ENCODE data around the gene SMLR1. TPM values are rescaled to one million over a fixed set of nuclear protein-coding genes. Genes with fewer than 3 reads are reported as not detected.

Gene SMLR1
- total and polyA plus RNA-seq, 2 donors from 2014 or later: 0.16 to 5.1 TPM

DNA sequence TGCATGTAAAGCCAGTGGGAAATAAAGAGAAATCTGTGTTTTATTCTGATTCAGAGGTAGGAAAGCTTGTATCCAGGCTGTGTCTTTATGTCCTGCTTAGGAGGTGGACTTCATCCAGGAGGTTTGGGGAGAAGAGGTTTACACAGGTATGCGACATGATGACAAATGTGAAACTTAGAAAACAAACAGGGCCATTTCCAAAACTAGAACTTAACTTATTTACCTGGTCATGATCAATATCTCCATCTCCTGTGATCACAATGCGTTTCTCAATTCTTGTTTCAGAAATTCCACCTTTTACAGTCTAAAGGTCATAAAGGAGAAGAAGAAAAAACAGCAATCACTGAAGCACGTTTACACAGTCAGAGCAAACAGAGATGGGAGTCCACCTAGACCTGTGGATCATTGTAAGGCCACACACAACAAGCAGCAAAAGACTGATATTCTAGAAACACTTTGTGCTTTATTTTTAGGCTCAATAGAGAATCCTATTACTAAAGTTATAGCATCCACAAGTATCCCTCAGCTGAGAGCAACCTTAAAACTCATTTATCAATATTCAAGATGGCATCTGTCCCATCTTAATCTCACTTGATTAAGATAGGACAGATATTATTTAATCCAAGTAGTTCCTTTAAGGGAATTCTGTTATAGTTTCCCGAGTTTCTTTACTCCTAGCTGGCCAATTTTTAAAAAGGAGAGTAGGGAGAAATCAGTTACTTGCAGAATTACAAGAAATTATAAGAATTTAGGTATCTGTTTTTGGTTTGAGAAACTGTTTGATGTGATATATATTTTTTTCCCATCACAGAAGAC lies 36.4 kb downstream of the SMLR1 start:
- Histone ChIP-seq H3K9me3 (ENCODE audit: control insufficient read depth in 2 of 3, insufficient read depth in 1 of 3, low read length in 3 of 3) (no peaks in the 10 kb centered on the region), H3K4me3 (ENCODE audit: low read length in 3 of 3) (no peak overlapping the region), H3K27me3 (ENCODE audit: control insufficient read depth, insufficient read depth, low read length) (no peaks in the 10 kb centered on the region), H3K4me1 (ENCODE audit: control insufficient read depth in 2 of 3, insufficient read depth in 2 of 3, low read depth in 1 of 3, low read length in 3 of 3) (no peaks in the 10 kb centered on the region), H3K27ac (ENCODE audit: low read depth in 2 of 2, low read length in 2 of 2) (no peak overlapping the region), H3K36me3 (ENCODE audit: control insufficient read depth in 2 of 3, insufficient read depth in 3 of 3, low read length in 3 of 3) (peaks cover 0 to 4% (median 0%) of the 10 kb centered on the region in 3 donors), H3K9ac (ENCODE audit: low read length in 3 of 3) (no peak overlapping the region)
- intact Hi-C loops (cut with DNase I): no loop called here
- TF ChIP-seq, protein P1, sequence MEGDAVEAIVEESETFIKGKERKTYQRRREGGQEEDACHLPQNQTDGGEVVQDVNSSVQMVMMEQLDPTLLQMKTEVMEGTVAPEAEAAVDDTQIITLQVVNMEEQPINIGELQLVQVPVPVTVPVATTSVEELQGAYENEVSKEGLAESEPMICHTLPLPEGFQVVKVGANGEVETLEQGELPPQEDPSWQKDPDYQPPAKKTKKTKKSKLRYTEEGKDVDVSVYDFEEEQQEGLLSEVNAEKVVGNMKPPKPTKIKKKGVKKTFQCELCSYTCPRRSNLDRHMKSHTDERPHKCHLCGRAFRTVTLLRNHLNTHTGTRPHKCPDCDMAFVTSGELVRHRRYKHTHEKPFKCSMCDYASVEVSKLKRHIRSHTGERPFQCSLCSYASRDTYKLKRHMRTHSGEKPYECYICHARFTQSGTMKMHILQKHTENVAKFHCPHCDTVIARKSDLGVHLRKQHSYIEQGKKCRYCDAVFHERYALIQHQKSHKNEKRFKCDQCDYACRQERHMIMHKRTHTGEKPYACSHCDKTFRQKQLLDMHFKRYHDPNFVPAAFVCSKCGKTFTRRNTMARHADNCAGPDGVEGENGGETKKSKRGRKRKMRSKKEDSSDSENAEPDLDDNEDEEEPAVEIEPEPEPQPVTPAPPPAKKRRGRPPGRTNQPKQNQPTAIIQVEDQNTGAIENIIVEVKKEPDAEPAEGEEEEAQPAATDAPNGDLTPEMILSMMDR (IDR thresholded peaks at IDR 0.05; ENCODE audit: borderline replicate concordance, extremely low read depth, insufficient read depth): no peak
- FAIRE-seq: no peak
- DNase-seq: no peak

DNA sequence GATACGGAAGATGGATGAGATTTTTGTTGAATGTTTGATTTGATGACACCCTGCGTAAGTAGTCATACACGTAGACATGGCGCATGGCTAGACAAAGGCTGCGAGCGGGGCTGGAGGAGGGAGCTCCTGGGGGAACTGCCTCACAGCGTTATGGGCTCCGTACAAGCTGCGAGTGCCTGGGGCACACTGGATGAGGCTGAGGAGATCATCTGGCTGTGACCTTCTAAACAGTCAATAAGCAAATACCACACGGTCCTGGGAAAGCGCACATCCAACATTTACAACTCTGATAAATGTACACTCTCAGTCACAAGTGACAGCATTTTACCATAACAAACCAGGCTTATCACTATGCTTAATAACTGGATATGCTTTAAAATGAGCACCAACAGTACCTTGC lies 37.1 kb downstream of the SMLR1 start:
- no peak for FAIRE-seq
- intact Hi-C loops (cut with DNase I): no loop called here
- DNase-seq: no peak
- no peak overlapping the region for H3K27ac ChIP-seq (ENCODE audit: low read depth in 2 of 2, low read length in 2 of 2)
- no peaks in the 10 kb centered on the region for H3K9me3 ChIP-seq (ENCODE audit: control insufficient read depth in 2 of 3, insufficient read depth in 1 of 3, low read length in 3 of 3)
- H3K4me1 ChIP-seq (ENCODE audit: control insufficient read depth in 2 of 3, insufficient read depth in 2 of 3, low read depth in 1 of 3, low read length in 3 of 3): no peaks in the 10 kb centered on the region
- H3K9ac ChIP-seq (ENCODE audit: low read length in 3 of 3): no peak overlapping the region
- TF ChIP-seq, protein P1 (IDR thresholded peaks at IDR 0.05; ENCODE audit: borderline replicate concordance, extremely low read depth, insufficient read depth): no peak
- no peaks in the 10 kb centered on the region for H3K27me3 ChIP-seq (ENCODE audit: control insufficient read depth, insufficient read depth, low read length)
- H3K36me3 ChIP-seq (ENCODE audit: control insufficient read depth in 2 of 3, insufficient read depth in 3 of 3, low read length in 3 of 3): peaks cover 0 to 4% (median 0%) of the 10 kb centered on the region in 3 donors
- H3K4me3 ChIP-seq (ENCODE audit: low read length in 3 of 3): no peak overlapping the region

DNA sequence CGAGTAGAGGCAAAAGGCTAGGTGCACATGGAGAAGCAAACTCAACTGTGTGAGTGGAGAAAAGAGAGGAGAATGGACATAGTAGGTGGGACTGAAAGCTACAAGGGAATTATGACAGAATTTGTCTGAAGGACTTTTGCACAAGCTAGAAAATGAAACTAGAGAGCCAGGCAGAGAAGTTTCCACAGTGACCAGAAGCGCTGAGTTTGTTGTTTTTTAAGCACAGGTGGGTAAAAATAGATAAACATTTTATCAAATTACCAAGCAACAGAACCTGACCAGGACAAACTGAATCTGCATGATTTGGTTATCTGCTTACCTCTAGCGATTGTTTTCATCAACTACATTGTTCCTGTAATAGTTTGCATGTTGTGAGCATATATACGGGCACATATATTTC lies 38.6 kb downstream of the SMLR1 start:
- no peak overlapping the region for H3K27ac ChIP-seq (ENCODE audit: low read depth in 2 of 2, low read length in 2 of 2)
- no peak for FAIRE-seq
- no peak overlapping the region for H3K9ac ChIP-seq (ENCODE audit: low read length in 3 of 3)
- TF ChIP-seq, protein P1 (IDR thresholded peaks at IDR 0.05; ENCODE audit: borderline replicate concordance, extremely low read depth, insufficient read depth): no peak
- H3K27me3 ChIP-seq (ENCODE audit: control insufficient read depth, insufficient read depth, low read length): no peaks in the 10 kb centered on the region
- DNase-seq: no peak
- peaks cover 0 to 4% (median 0%) of the 10 kb centered on the region in 3 donors for H3K36me3 ChIP-seq (ENCODE audit: control insufficient read depth in 2 of 3, insufficient read depth in 3 of 3, low read length in 3 of 3)
- no peak overlapping the region for H3K4me3 ChIP-seq (ENCODE audit: low read length in 3 of 3)
- intact Hi-C loops (cut with DNase I): no loop called here
- H3K4me1 ChIP-seq (ENCODE audit: control insufficient read depth in 2 of 3, insufficient read depth in 2 of 3, low read depth in 1 of 3, low read length in 3 of 3): no peaks in the 10 kb centered on the region
- H3K9me3 ChIP-seq (ENCODE audit: control insufficient read depth in 2 of 3, insufficient read depth in 1 of 3, low read length in 3 of 3): no peaks in the 10 kb centered on the region
